CMK (cell line): ENCODE data around the gene YIF1A.
"Not testable (repeated sequence)": the region's sequence is repeated elsewhere in the genome, so short reads cannot be mapped to it uniquely, and the experiment has no call there.

Source experiments
- DNase-seq: peaks from one replicate; pipeline ENCODE4 v3.0.0-alpha.2; 2010; ENCODE audit warnings: low read depth

The YIF1A gene

GRCh38 chr11:66326261-66327111 is 37.5 kb upstream of the YIF1A start:
- no peak for DNase-seq

GRCh38 chr11:66325263-66325671 is 36.3 kb upstream of the YIF1A start:
- no peak for DNase-seq

GRCh38 chr11:66324664-66325063 is 35.7 kb upstream of the YIF1A start:
- no peak for DNase-seq

- DNase-seq, result no peak
These were observed 34.7 kb upstream of the YIF1A start for GRCh38 chr11:66323684-66324083.

- DNase-seq, result no peak
These were observed 33.9 kb upstream of the YIF1A start for GRCh38 chr11:66322732-66323427.

- no peak for DNase-seq
These were observed 32.7 kb upstream of the YIF1A start for GRCh38 chr11:66321606-66322005.

GRCh38 chr11:66320748-66321147 is 31.8 kb upstream of the YIF1A start:
- DNase-seq, result not testable (repeated sequence)

- not testable (repeated sequence) for DNase-seq
These were observed 31.3 kb upstream of the YIF1A start for GRCh38 chr11:66320289-66320688.

- DNase-seq, result no peak
These were observed 29.6 kb upstream of the YIF1A start for GRCh38 chr11:66318600-66318970.

- DNase-seq, result no peak
These were observed 29.0 kb upstream of the YIF1A start for GRCh38 chr11:66317723-66318599.

- DNase-seq, result no peak
These were observed 28.4 kb upstream of the YIF1A start for GRCh38 chr11:66317322-66317722.

GRCh38 chr11:66316849-66317251 is 27.9 kb upstream of the YIF1A start, which contains the start of gene CD248:
TSS of gene CD248 (minus strand) at chr11:66317044. CDS start at chr11:66317027, 17 bp downstream.
- no peak for DNase-seq

- DNase-seq, result no peak
These were observed 27.2 kb upstream of the YIF1A start for GRCh38 chr11:66315921-66316811.

- DNase-seq, result no peak
These were observed 26.5 kb upstream of the YIF1A start for GRCh38 chr11:66315498-66315885.

GRCh38 chr11:66314561-66315497 is 25.9 kb upstream of the YIF1A start:
- no peak for DNase-seq

GRCh38 chr11:66314186-66314501 is 25.2 kb upstream of the YIF1A start:
- no peak for DNase-seq

GRCh38 chr11:66313321-66314185 is 24.6 kb upstream of the YIF1A start:
- no peak for DNase-seq

- DNase-seq, result peak; percentile 98
These were observed 23.8 kb upstream of the YIF1A start for GRCh38 chr11:66312549-66313320.
